Measurements from ENCODE around the gene ZNF274.

DNA sequence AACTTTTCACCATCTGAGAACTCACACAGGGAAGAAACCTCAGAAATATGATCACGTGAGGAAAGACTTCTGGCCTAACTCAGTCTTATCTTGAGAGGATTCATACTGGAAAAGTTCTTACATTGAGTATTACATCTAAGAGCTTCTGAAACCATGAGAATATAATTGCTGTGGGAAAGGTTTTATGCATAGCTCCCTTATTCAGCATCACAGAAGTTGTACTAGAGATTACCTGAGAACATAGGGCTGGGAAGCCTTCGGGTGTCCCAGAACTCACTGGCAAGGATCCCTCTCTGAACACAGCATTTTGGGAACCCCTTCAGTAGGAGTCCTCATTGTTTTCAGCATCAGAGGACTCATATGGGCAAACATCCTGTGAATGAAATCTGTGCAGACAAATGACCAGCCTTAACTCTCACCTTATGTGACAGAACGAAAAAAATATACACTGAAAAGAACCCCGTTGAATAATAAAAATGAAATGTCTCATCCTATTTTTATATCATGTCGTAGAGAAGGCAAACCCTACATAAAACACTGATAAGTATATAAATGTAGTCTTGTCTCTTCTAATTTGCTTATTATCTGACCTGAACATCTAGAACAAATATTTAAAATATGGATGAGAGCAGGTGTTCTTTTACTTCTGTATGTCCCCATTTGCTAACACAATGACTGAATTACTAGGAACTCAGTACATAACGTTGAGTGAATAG, 14.2 kb downstream of the ZNF274 start:
- TF ChIP-seq, protein P1, sequence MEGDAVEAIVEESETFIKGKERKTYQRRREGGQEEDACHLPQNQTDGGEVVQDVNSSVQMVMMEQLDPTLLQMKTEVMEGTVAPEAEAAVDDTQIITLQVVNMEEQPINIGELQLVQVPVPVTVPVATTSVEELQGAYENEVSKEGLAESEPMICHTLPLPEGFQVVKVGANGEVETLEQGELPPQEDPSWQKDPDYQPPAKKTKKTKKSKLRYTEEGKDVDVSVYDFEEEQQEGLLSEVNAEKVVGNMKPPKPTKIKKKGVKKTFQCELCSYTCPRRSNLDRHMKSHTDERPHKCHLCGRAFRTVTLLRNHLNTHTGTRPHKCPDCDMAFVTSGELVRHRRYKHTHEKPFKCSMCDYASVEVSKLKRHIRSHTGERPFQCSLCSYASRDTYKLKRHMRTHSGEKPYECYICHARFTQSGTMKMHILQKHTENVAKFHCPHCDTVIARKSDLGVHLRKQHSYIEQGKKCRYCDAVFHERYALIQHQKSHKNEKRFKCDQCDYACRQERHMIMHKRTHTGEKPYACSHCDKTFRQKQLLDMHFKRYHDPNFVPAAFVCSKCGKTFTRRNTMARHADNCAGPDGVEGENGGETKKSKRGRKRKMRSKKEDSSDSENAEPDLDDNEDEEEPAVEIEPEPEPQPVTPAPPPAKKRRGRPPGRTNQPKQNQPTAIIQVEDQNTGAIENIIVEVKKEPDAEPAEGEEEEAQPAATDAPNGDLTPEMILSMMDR (IDR thresholded peaks at IDR 0.05; ENCODE audit: insufficient read depth, low read length, poor library complexity, severe bottlenecking) = no peak
- TF ChIP-seq EZH2phosphoT487 (conservative IDR thresholded peaks at IDR 0.05; ENCODE audit: low read length) = no peak

All from SU-DHL-6 (cell line).